Activated CD4-positive, alpha-beta T cell treated with anti-CD3 and anti-CD28 coated beads, Interleukin-2, amount 50 U/mL, for 4 hours (primary cell): ENCODE data around the gene AP4M1.

Experiments
- DNase-seq, 2 experiments: peaks; one replicate each; pipeline ENCODE4 v3.0.0-alpha.2; 2020

Gene AP4M1

GRCh38 chr7:100088095-100088620 lies 13.3 kb upstream of the AP4M1 start:
- no peak for DNase-seq

GRCh38 chr7:100088621-100089457 lies 12.6 kb upstream of the AP4M1 start, which contains the start of gene COPS6:
COPS6 (plus strand) TSS chr7:100088969; CDS start chr7:100088991, 22 bp downstream.
- DNase-seq = peak; percentile 80 to 81

DNA sequence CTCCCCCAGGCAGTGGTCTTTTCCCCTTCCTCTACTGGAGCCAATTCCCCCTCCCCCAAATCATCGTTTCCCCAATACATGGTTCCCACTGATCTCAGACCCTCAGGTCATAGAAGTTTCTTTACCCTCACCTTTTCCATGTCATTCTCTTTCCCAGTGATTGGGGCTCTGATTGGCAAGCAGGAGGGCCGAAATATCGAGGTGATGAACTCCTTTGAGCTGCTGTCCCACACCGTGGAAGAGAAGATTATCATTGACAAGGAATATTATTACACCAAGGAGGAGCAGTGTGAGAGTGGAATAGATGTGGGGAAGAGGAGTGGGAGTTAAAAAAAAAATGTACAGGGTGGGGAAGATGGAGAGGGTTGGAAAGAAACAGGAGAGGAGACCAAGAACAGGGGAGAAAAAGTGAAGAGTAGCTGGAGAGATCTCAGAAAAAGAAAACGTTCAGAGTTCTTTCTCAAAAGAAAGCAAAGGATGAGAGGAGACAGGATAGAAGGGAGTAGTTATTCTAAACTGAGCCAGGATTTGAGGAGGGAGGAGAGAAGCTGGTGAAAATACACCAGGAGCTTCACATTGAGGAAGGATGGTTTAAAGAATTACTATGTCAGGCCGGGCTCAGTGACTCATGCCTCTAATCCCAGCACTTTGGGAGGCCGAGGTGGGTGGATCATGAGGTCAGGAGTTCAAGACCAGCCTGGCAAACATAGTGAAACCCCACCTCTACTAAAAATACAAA lies 11.8 kb upstream of the AP4M1 start:
- no peak for DNase-seq

DNA sequence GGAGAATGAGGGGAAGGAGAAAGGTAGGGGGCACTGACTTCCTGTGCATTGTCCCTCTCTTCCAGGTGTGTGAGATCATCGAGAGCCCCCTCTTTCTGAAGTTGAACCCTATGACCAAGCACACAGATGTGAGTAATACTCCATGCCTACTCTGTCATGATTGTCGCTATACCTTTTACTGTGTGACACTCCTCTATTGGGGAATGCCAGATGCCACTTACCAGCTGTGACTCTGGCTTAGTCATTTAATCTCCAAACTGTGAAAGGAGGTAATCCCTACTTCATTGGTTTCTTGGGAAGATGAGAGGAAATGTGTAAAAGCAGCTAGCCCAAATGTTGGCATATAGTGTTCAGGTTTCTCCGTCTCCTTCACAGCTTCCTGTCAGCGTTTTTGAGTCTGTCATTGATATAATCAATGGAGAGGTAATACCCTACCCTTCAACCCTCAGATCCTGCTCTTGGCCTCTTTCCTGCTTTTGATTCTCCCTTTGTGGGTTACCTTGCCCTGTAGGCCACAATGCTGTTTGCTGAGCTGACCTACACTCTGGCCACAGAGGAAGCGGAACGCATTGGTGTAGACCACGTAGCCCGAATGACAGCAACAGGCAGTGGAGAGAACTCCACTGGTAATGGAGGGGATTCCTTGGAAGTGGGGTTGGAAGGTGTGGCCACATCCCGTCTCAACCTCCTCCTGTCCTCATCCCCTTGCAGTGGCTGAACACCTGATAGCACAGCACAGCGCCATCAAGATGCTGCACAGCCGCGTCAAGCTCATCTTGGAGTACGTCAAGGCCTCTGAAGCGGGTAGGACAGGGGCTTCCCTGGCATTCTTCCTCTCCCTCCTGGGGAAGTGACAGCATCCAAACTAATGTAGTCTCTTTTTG lies 10.7 kb upstream of the AP4M1 start:
- no peak for DNase-seq

GRCh38 chr7:100091411-100092181 lies 9.8 kb upstream of the AP4M1 start:
- no peak for DNase-seq

DNA sequence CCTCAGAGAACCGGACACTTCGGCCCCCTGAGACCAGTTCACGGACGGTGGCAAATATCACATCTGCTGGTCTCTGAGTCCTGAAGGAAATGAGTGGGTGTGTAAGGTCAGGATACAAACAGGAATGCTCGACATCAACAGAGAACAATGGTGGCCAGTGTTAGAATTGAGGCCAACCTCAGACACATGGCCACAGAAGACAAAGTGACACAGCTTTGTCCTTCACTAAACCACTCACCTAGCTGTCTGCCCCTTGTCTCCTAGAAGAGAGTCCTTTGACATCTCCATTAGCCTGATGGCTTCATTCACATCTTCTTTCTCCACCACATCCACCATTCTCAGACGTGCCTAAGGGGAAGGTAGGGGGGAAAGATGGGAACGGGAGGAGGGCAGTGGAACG lies 8.4 kb upstream of the AP4M1 start:
- no peak for DNase-seq

DNA sequence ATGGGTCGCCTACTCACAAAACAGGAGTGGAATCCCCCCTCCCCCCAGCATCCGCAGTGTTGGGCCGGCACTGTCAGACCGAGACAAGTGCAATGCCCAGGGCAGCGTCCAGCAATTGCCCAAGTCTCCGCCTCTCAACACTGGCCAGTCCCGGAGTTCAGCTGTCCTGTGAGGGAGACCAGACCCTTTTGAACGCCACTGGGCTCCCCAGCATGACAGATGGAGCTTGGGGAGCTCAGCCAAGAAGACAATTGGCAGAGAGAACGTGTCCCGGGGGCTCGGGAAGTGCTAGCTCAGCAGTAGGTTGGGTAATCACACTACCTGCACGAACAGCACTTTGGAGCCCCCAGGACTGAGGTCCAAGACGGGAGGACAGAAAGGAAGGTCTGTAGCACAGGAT lies 7.9 kb upstream of the AP4M1 start:
- no peak for DNase-seq

DNA sequence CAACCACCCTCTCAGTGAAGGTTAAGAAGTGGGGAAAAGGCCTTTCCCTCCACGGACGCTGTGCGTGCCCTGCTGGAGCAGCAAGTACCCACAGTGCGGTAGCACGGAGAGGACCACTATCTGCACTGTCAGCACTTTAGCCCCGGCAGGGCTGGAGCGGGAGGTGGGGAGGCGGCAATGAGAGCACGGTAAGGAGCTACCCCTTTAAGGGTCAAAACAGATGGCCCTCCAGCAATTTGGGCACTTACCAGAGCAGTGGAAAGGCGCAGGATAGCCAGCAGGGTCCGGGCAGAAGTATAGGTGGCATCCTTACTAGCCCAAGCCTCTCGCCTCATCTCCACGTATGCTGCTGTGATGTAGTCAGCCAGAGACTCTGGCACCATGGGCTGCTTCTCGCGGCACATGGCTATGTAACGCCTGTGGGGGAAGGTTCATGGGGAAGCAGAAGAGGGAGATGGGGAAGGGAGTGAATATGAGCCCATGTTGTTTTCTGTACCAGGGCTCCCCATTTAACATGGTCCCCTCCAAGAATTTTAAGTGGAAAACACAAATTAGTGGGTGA lies 7.4 kb upstream of the AP4M1 start:
- DNase-seq = no peak

GRCh38 chr7:100095289-100095688 lies 6.2 kb upstream of the AP4M1 start:
- no peak for DNase-seq

GRCh38 chr7:100095704-100096103 lies 5.7 kb upstream of the AP4M1 start:
- no peak for DNase-seq

DNA sequence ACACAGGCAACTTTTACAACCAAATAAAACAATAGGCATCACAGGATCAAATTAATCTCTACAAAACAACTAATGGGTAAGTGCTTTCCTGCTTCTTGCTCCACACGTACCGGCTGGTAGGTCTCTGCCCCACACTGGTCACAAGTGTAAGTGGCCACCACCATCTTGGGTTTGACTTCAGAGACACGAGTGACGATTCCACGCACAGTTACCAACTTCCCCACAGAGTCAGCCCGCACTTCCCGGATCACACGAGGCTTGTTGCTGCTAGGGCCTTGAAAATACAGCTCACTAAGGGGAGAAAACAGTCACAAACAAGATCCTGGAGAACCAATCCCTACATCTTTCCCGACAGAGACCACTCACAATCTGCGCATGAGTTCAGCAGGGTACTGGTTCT lies 2.5 kb upstream of the AP4M1 start:
- no peak for DNase-seq

DNA sequence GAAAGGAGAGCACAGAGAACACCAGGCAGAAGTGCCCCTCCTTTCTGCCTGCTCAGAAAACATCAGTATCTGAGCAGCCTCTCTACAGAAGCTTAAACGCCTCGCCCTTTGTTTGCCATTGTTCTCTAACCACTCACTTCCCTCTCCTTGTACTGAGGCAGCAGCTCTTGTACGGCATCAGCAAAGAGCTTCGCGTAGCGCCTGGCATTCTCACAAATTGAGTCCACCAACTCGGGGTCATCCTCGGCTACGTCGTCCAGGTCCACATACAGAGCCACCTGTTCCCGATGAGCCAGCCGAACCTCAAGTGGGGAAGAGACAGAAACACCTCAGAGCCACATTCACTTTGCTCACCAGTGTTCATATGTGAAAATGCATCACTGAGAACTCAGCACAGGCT lies 2.0 kb upstream of the AP4M1 start:
- no peak for DNase-seq

DNA sequence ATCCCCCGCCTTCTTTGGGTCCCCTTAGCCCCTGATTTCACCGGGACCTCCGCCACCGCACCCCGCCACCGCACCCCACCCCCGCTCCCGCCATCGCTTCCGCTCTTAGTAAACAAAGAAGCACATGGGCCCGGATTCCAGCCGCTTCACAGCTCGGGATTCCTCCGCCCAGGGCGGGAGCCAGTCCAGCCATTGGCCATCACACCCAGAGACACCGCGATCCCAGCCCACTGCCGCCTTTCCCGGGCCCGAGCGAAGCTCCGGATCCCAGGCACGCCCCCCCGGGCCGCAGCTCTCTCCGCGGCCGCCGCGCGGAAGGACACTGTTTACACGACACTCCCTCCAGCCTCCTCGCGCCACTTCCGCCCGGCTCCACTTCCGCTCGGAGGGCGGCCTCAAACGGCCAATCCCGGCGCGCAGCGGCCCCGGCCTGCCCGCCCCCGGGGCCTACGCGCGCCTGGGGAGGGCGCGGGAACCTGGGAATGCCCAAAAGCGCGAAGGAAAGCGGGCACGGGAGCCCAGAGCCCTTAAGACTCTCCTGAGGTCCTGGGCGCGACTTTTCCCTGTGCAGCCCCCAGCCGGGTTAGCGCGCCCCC lies 925 bp upstream of the AP4M1 start:
- peak; percentile 76 to 80 for DNase-seq

DNA sequence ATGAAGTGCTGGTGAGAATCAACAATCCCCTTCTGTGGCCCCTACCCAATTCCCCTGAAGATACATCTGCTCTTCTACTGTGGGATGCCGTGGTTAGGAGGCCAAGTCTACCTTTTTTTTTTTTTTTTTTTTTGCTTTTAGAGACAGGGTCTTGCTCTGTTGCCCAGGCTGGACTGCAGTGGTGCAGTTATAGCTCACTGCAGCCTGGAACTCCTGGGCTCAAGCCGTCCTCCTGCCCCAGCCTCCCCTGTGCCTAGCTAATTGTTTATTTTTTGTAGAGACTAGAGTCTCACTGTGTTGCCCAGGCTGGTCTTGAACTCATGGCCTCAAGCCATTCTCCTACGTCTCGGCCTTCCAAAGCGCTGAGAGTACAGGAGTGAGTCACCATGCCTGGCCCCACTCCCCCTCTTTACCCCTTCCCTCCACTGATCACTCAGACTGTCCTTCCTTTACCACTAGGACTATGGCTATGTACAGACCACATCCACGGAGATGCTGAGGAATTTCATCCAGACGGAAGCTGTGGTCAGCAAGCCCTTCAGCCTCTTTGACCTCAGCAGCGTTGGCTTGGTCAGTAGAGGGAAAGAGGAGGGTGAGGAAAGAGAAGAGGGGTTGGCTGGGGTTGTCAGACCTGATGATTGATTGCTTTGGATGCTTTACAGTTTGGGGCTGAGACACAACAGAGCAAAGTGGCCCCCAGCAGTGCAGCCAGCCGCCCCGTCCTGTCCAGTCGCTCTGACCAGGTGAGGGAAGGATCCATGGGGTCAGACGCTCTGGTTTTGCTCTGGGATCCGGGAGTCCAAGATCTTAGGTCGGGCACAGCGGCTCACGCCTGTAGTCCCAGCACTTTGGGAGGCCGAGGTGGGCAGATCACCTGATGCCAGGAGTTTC lies 1.8 kb downstream of the AP4M1 start:
- no peak for DNase-seq

- no peak for DNase-seq
Observed at GRCh38 chr7:100105534-100105933, 4.1 kb downstream of the AP4M1 start.

GRCh38 chr7:100106633-100107032 lies 5.2 kb downstream of the AP4M1 start:
- no peak for DNase-seq

DNA sequence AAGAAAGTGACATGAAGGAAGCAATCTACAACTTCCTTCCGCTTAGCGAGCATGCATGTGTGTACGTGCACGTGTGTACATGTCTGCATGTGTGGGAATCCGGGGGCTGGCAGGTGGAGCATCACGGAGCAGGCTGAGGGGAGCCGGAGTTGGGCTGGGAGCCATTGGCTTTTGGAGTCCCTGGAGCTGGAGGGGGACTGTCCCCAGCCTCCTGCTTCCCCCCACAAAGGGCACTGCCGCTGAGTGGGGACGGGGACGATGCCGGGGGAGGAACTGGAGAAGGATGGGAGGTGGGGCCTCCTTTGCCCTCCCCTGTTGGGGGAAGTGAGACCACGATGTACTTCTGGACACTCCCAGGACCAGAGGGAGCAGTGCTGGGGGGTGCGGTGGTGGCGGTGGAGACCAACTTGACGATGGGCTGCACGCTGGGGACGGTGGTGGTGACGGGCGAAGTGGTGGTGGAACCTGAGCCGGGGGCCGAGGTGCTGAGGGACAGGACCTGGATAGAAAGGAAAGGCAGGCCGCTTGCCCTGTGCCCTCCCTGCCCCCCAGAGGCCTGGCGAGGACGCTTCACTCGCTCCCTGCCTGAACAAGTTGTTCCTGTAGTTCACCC lies 5.8 kb downstream of the AP4M1 start:
- no peak for DNase-seq

DNA sequence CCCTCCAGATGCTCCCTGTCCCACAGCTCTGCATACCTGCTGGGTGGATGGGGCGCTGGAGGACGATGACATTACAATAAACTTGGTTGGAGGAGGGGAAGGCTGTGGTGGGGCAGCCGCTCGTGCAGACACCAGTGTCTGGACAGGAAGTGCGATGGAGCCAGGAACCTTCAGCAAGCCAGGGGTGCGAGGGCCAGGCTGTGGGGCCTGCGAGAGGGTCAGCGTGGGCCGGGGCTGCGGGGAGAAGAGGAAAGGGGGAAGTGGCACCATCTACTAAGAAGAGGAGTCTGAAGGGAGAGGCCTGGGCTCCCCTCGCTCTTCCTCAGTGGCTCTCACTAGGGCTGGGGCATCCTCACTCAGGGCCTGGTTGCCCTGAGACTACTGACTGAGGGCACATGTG lies 6.4 kb downstream of the AP4M1 start:
- DNase-seq = no peak

- DNase-seq = no peak
Observed at GRCh38 chr7:100109521-100110163, 8.2 kb downstream of the AP4M1 start.
